ENCODE results near the gene LZTS3.
"Not testable (repeated sequence)": the region's sequence is repeated elsewhere in the genome, so short reads cannot be mapped to it uniquely, and the experiment has no call there.

LZTS3 gene

DNA sequence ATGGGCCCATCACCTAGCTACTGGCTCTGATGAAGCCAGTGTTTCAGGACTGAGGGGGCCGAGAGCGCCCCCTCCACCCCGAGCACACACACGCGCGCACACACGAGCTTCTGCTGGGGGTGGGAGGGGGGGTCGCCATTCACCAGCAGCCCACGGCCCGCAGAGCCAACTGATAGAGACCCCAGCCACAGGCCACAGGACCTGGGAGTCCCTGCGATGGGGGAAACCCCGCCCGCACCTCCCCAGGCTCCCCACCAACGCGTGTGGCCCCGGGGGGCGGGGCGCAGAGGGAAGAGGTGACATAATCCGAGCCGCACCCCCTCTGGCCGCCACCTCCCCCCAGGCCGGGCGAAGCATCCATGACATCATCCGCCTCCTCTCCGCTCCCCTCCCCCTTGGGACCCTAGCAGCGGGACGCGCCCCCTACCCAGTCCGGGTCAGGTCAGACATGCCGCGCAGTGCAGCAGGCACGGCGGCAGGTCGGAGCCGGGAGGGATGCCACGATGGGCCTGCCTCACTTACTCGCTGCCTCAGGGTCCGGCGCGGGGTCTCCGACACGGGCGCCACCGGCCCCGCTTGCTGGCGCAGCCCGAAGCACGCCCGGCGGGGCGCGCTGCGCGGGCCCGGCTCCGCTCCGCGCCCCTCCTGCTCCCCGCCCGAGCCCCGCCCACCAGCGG lies at the start of gene LZTS3:
Gene LZTS3 (minus strand): TSS at position 617 of the 677 bp plus-strand sequence. CDS start 6,386 bp downstream, outside the sequence.
- Histone ChIP-seq H3K27ac (ENCODE audit: low read depth, low read length) (peak within 1 kb of the TSS; percentile 84), H3K4me1 (ENCODE audit: control insufficient read depth, insufficient read depth, low read length) (no peaks in the 10 kb centered on the region), H3K4me3 (ENCODE audit: low read length) (peak within 1 kb of the TSS; percentile 93), H3K36me3 (ENCODE audit: control insufficient read depth, insufficient read depth, low read length) (no peaks in the 10 kb centered on the region), H3K9ac (ENCODE audit: low read length) (peak within 1 kb of the TSS; percentile 52), H3K27me3 (ENCODE audit: control insufficient read depth, insufficient read depth, low read length) (peaks cover 4% of the 10 kb centered on the region)

DNA sequence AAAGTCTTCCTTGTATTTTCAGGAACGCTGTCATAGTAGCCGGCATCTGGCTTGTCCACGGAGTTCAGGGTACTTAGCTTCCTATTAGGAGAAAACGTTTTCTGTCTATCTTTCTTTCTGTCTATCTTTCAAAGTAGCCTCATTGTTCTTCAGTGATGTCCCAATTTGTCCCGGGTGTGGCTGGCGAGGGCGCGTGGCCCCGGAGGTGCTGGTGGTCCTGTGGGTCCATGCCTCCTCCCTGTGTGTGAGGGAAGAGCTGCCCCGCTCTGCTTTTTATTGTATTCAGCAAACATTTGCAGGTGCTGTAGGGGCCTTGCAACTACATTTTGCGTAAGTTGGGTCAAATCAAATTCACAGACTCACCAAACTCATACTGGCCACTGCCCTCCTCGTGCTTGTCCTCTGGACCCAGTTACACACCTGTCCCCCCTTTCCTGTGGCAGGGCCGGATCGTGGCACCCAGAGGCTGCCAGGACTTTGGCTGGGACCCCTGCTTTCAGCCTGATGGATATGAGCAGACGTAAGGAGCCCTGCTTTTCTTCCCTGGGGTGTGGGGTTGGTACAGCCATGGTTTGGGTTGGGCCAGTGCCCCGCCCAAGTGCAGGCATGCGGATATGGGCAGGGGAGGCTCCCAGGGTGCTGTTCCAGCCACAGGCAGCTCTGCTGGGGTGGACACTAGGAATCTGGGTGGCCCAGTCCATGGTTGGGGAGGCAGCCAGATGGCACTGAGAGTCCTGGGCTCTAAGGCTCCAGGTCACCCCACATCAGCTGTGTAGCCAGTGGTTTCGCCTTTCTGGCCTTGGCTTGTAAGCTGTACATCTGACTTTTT lies 48.3 kb upstream of the LZTS3 start:
- Histone ChIP-seq H3K9ac (ENCODE audit: low read length) (no peak overlapping the region), H3K4me3 (ENCODE audit: low read length) (no peak overlapping the region), H3K4me1 (ENCODE audit: control insufficient read depth, insufficient read depth, low read length) (no peaks in the 10 kb centered on the region), H3K36me3 (ENCODE audit: control insufficient read depth, insufficient read depth, low read length) (peaks cover 5% of the 10 kb centered on the region), H3K27ac (ENCODE audit: low read depth, low read length) (no peak overlapping the region), H3K27me3 (ENCODE audit: control insufficient read depth, insufficient read depth, low read length) (no peaks in the 10 kb centered on the region)

DNA sequence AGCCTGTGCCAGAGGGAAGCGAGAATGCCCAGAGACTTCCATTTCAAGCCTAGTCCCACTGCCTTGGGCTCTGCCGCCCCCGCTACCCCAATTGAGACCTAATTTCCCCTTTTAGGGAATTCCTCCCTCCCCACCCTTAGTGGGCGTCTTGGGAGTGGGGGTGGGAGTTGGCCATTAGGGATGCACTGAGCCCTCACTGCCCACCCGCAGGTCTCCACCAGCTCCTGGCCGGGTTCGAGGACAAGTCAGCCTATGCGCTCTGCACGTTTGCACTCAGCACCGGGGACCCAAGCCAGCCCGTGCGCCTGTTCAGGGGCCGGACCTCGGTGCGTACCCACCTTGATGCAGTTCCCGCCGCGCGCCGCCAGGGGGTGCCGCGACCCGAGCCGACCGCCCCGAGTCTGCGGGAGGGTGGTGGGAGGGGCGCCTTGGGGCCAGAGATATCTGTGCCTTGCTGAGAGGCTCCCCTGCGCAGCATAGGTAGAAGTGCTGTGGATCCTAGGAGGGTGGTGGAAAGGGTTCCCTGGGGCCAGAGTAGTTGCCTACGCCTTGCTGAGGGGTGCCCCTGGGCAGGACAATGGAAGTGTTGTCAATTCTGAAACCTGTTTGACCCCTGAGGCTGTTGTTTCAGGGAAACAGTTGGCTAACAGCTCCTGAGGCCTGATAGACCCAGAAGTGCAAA lies 45.1 kb upstream of the LZTS3 start:
- H3K4me3 ChIP-seq (ENCODE audit: low read length), result no peak overlapping the region
- H3K9ac ChIP-seq (ENCODE audit: low read length), result no peak overlapping the region
- H3K4me1 ChIP-seq (ENCODE audit: control insufficient read depth, insufficient read depth, low read length), result no peaks in the 10 kb centered on the region
- peaks cover 13% of the 10 kb centered on the region for H3K36me3 ChIP-seq (ENCODE audit: control insufficient read depth, insufficient read depth, low read length)
- no peaks in the 10 kb centered on the region for H3K27me3 ChIP-seq (ENCODE audit: control insufficient read depth, insufficient read depth, low read length)
- no peak overlapping the region for H3K27ac ChIP-seq (ENCODE audit: low read depth, low read length)

DNA sequence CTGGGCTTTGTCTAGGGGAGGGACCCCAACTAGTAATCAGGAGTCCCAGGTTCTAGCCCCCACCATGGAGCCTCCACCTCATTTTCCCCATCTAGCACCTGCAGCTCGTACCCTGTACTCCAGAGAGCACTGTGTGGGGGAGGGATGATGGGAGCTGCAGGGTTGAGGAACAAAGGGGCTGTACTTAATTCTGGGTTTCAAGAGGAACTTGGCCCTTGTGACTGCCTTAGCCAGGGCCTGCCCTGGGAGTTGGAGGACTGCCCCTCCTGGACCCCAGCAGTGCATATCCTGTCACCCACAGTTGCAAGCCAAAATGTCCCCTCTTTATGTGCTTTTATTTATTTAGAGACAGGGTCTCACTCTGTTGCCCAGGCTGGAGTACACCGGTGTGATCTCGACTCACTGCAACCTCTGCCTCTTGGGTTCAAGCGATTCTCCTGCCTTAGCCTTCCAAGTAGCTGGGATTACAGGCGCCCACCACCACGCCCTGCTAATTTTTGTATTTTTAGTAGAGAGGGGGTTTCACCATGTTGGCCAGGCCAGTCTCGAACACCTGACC lies 42.1 kb upstream of the LZTS3 start:
- not testable (repeated sequence) for H3K4me3 ChIP-seq (ENCODE audit: low read length); H3K27me3 ChIP-seq (ENCODE audit: control insufficient read depth, insufficient read depth, low read length); H3K27ac ChIP-seq (ENCODE audit: low read depth, low read length); H3K4me1 ChIP-seq (ENCODE audit: control insufficient read depth, insufficient read depth, low read length); H3K36me3 ChIP-seq (ENCODE audit: control insufficient read depth, insufficient read depth, low read length); H3K9ac ChIP-seq (ENCODE audit: low read length)

DNA sequence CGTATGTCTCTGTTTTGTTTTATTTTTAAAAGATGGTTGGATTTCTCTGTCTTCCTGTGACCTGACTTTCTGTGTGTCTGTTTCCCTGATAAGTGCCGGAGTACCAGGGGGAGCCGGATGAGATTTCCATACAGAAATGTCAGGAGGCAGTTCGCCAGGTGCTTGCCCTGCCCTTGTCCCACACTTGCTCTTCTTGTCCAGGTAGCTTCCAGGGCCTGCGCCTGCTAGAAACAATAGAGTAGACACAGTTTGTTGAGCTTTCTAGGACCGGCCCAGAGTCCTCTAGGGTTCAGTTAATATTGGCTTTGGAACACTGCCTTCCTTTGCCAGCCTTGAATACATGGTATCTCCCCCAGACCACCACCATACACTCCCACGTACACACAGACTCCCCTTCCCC lies 39.9 kb upstream of the LZTS3 start:
- Histone ChIP-seq H3K4me3 (ENCODE audit: low read length) (no peak overlapping the region), H3K27ac (ENCODE audit: low read depth, low read length) (no peak overlapping the region), H3K36me3 (ENCODE audit: control insufficient read depth, insufficient read depth, low read length) (peaks cover 9% of the 10 kb centered on the region), H3K9ac (ENCODE audit: low read length) (no peak overlapping the region), H3K4me1 (ENCODE audit: control insufficient read depth, insufficient read depth, low read length) (peaks cover 3% of the 10 kb centered on the region), H3K27me3 (ENCODE audit: control insufficient read depth, insufficient read depth, low read length) (no peaks in the 10 kb centered on the region)

DNA sequence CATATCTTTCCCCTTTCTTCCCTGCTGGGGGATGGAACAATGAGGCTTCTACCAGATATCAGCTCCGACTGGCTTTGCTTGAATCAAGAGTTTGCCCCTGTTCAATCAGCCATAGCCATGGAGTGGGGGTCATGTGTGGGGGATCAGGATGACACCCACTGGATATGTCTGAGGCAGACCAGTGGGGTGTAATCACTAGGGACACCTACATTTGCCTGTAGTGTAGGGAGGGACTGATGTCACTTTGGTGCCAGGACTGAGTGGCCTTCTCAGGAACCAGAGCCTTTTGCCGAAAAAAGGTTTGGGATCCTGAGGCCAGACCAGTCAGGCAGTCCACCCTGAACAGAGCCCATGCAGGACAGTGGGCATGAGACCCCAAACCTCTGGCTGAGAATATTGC lies 37.0 kb upstream of the LZTS3 start:
- H3K27me3 ChIP-seq (ENCODE audit: control insufficient read depth, insufficient read depth, low read length), result no peaks in the 10 kb centered on the region
- H3K27ac ChIP-seq (ENCODE audit: low read depth, low read length), result no peak overlapping the region
- peaks cover 9% of the 10 kb centered on the region for H3K36me3 ChIP-seq (ENCODE audit: control insufficient read depth, insufficient read depth, low read length)
- H3K4me3 ChIP-seq (ENCODE audit: low read length), result peak overlapping the region; percentile 100
- H3K9ac ChIP-seq (ENCODE audit: low read length), result peak overlapping the region; percentile 86
- peaks cover 3% of the 10 kb centered on the region for H3K4me1 ChIP-seq (ENCODE audit: control insufficient read depth, insufficient read depth, low read length)

DNA sequence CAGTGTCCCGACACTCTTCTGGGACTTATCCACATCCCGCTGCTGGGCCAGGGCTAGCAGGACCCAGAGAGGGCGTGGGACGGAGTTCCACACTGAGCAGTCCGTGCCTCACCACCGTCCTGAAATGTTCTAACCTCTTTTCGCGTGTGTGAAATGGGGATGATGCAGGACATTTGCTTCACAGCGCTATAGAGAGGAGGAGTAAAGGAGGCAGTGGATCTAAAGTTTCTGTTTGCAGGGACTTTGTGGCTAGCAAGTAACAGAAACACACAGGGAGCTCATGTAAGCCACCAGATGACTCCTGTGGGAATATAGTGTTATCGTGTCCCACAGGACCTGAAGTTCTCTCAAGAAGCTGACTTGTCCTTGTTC lies 36.6 kb upstream of the LZTS3 start:
- Histone ChIP-seq H3K36me3 (ENCODE audit: control insufficient read depth, insufficient read depth, low read length) (peaks cover 9% of the 10 kb centered on the region), H3K4me1 (ENCODE audit: control insufficient read depth, insufficient read depth, low read length) (peaks cover 3% of the 10 kb centered on the region), H3K9ac (ENCODE audit: low read length) (peak overlapping the region; percentile 86), H3K27ac (ENCODE audit: low read depth, low read length) (no peak overlapping the region), H3K27me3 (ENCODE audit: control insufficient read depth, insufficient read depth, low read length) (no peaks in the 10 kb centered on the region), H3K4me3 (ENCODE audit: low read length) (peak overlapping the region; percentile 100)

DNA sequence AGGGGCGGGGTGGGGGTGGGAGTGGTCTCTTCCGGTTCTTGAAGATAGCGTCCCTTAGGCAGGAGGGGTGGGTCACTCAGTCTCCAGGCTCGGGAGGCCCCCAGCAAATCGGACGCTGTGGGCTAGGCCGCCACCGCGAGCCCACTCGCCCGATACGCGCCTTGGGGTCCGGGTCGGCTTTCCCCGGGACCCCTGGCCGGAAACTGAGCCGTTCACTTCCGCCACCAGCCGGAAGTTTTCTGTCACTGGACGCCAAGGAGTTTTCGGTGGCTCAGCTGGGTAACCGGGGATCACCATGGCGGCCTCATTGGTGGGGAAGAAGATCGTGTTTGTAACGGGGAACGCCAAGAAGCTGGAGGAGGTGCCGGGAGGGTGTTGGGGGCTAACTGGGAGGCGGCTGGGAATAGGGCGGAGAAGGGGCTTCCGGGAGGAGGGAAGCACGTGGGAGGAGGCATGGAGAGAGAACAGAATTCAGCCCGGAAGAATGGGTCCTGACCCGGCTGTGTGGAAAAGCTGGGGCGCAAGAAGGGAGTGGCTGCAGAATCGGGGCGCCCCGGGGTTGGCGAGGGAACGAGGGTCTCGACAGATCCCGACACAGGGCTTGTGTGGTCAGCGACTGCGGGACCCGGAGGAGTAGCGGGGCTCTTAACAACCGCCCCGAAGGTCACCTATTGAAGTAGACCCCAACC lies 36.1 kb upstream of the LZTS3 start, which contains the start of gene ITPA:
Gene ITPA (plus strand): TSS at position 242 of the 689 bp plus-strand sequence. CDS start 54 bp downstream, at position 296.
- Histone ChIP-seq H3K27me3 (ENCODE audit: control insufficient read depth, insufficient read depth, low read length) (no peaks in the 10 kb centered on the region), H3K27ac (ENCODE audit: low read depth, low read length) (peak within 1 kb of the TSS; percentile 74), H3K9ac (ENCODE audit: low read length) (peak within 1 kb of the TSS; percentile 86), H3K4me1 (ENCODE audit: control insufficient read depth, insufficient read depth, low read length) (peaks cover 3% of the 10 kb centered on the region), H3K4me3 (ENCODE audit: low read length) (peak within 1 kb of the TSS; percentile 100), H3K36me3 (ENCODE audit: control insufficient read depth, insufficient read depth, low read length) (peaks cover 9% of the 10 kb centered on the region)

DNA sequence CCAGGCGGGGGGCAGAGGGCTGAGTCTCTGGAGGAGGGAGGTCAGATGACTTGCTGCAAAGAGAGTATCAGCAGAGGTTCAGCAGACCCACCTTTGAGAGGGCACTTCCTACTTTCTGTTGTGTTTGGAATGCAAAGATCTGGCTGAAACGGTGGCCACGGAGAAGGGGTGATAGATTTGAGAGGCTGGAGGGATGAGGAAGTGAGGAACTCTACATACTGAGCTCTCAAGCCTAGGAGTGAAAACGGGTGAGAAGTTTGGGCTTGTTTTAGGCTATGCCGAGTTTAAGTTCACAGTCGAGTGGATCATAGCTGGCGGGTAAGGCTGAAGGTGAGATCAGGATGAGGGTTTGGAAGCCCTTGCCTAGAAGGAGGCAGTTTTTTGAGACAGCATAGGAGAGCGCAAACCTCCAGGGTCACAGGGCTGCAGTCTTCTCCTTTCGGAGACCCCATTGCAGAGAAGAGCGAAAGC lies 35.5 kb upstream of the LZTS3 start:
- Histone ChIP-seq H3K4me3 (ENCODE audit: low read length) (peak overlapping the region; percentile 100), H3K36me3 (ENCODE audit: control insufficient read depth, insufficient read depth, low read length) (peaks cover 5% of the 10 kb centered on the region), H3K9ac (ENCODE audit: low read length) (peak overlapping the region; percentile 86), H3K27me3 (ENCODE audit: control insufficient read depth, insufficient read depth, low read length) (no peaks in the 10 kb centered on the region), H3K27ac (ENCODE audit: low read depth, low read length) (peak overlapping the region; percentile 74), H3K4me1 (ENCODE audit: control insufficient read depth, insufficient read depth, low read length) (peaks cover 3% of the 10 kb centered on the region)

DNA sequence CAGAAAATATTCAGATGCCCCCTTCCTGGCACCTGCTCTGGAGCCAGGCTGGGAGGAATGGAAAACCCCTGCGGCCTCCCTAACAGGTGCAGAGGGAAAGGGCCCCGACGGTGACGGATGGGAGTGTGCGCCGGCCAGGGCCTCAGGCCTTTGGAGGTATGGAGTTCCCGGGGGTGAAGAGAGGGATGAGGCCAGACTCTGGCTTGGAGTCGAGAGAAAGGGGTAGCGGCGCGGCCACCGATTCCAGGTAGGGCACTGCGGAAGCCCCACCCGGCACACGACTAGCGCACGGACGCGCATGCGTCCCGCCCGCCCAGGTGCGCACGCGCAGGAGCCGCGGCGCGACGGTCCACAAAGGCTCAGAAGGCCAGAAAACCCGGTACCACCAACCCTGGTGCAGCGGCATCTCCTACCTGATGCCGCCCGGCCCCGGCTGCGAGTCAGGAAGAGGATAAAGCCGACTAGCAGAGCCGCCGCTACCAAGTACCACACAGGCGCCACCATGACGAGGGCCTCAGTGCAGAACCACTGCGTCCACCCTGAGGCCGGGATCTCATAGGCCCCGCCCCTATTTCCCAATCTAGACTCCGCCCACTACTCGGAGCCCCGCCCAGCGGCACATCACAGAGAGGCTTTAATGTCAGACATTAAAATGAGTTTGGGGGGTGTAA lies 30.9 kb upstream of the LZTS3 start, which contains the start of gene DDRGK1:
Gene DDRGK1 (minus strand): TSS at position 559 of the 671 bp plus-strand sequence. CDS start 55 bp downstream, at position 504.
- Histone ChIP-seq H3K27me3 (ENCODE audit: control insufficient read depth, insufficient read depth, low read length) (no peaks in the 10 kb centered on the region), H3K4me3 (ENCODE audit: low read length) (peak within 1 kb of the TSS; percentile 94), H3K4me1 (ENCODE audit: control insufficient read depth, insufficient read depth, low read length) (peaks cover 6% of the 10 kb centered on the region), H3K36me3 (ENCODE audit: control insufficient read depth, insufficient read depth, low read length) (peaks cover 9% of the 10 kb centered on the region), H3K27ac (ENCODE audit: low read depth, low read length) (peak within 1 kb of the TSS; percentile 83), H3K9ac (ENCODE audit: low read length) (peak within 1 kb of the TSS; percentile 85)
